HTR-8/SVneo (cell line): ENCODE results near the gene PRR19.
"Not testable (repeated sequence)": the region's sequence is repeated elsewhere in the genome, so short reads cannot be mapped to it uniquely, and the experiment has no call there.

ENCODE experiments used
- DNase-seq: peaks from one replicate; pipeline ENCODE4 v3.0.0; 2011; ENCODE audit warnings: low spot score, mixed read lengths; ENCODE audit not compliant: insufficient read length
- FAIRE-seq: peaks from 2 replicates; lab custom pipeline; 2011; peaks lifted over from hg19 to GRCh38; lab: Jason Lieb, UNC

The PRR19 gene, protein sequence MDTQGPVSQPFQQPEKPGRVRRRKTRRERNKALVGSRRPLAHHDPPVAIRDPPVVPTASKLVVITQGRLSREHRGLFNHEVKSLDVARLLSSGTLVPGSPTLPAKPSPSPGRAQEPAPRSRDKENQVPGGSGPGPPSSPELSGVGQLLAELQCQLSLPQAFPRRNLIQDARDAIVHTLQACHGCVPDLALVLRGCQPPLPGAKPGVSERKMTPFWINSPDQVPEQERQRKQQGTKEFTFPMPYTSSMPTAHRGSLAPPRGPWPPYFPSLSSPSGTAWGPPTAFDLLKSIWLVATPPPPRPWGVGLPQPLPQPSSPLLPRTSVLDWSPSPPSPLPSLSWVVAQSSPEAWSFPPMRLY

DNA sequence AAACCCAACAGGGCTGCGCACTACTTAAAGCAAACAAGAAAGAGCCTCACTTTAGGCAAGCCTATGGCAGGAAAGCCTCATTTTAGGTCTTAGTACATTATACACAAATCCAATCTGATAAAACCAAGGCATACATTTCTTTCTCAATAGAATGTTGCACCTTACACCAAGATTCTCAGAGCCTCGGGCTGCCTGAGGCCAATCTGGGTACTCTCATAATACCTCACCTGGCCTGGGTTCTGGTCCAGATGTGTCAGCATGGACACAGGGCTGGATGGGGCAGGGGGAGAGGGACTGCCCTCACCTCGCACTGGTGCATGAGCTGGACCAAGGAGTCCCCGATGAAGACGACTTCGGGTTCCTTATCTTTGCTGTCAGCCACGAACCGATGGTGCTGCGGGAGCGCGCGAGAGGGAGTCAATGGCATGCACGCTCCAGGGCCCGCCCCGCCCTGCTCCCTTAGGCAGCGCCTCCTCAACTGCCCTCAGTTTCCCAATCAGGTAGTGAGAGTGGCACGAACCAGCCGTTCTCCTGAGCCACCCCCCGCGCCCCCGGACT, at the start of gene PRR19:
TSS of gene PRR19 (plus strand) at position 487 of the 558 bp plus-strand sequence. CDS start 7,453 bp downstream, outside the sequence.
- FAIRE-seq: no peak
- no peak for DNase-seq

DNA sequence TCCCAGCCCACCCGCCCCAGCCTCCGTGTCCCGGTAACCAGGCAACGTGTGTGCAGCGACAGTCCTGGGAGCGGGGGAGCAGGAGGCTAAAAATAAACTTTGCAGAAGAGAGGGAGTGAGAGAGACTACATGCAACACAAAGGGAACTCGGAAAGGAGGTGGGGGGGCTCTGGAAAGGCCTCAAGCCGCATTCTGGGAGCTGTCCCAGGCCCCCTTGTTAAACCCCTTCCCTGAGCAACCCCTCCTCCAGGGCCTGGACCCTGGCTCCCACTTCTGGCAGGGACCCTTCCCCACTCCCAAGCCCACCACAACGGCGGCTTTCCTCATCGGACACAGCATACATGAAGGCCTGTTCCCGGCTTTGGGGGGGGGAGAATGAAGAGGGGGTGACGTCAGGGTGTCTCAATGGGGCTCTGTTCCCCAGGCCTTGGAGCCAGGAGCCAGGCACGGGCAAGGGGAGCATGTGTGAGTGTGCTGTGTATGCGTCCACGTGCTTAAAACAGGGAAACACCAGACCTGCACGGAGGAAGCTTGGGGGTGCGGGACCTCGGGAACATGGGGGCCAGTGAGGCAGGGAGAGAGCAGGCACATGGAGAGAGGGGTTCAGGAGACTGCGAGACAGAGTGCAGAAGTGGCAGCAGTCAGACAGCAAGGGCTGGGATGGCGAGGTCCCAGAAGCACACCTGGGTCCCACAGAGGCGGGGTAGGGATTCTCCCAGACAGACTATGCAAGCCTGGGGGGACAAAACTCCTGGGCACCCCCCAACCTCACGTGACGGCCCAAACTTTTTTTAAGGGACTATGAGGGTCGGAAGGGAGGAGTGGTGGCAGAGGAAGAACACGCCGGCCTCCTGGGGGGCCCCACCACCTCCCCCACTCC, 49.3 kb upstream of the PRR19 start:
- FAIRE-seq (no peak), DNase-seq (no peak)

DNA sequence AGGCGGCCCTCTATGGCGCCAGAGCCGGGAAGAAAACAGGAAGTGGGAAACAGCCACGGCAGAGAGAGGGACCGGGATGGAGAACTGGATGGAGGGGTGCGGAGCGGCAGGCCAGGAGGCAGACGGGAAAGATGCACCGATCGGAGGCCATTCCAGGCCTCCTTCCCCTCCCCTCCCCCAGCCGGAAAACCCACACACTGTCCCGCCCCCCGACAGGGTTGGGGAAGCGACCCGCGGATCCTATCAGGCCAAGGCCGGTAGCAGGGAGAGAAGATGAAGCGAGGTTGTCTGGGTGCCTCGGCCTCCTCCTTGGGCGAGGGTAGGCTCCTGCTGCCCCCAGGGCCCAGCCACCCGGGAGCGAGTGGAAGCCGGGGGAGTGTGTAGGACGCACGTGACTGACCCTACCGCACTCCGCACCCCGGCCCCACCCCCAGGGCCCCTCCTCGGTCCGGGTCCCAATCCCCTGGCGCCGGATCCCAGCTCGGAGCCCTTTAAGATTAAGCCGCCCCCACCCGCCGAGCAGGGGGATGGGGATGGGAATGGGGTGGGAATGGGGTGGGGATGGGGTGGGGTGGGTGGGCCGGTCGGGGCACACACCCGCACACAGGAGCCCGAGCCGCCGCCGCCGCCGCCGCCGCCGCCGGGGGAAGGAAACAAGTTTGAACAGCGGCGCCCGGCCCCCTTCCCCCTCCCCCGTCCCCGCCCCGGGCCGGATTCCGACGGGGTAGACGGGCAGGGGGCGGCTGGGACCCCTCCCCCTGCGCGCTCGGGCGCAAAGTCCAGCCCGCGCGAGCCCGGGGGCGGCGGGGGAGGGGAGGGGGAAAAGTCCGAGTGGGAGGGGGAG, 48.5 kb upstream of the PRR19 start:
- FAIRE-seq (peak; percentile 60), DNase-seq (peak; percentile 53)

DNA sequence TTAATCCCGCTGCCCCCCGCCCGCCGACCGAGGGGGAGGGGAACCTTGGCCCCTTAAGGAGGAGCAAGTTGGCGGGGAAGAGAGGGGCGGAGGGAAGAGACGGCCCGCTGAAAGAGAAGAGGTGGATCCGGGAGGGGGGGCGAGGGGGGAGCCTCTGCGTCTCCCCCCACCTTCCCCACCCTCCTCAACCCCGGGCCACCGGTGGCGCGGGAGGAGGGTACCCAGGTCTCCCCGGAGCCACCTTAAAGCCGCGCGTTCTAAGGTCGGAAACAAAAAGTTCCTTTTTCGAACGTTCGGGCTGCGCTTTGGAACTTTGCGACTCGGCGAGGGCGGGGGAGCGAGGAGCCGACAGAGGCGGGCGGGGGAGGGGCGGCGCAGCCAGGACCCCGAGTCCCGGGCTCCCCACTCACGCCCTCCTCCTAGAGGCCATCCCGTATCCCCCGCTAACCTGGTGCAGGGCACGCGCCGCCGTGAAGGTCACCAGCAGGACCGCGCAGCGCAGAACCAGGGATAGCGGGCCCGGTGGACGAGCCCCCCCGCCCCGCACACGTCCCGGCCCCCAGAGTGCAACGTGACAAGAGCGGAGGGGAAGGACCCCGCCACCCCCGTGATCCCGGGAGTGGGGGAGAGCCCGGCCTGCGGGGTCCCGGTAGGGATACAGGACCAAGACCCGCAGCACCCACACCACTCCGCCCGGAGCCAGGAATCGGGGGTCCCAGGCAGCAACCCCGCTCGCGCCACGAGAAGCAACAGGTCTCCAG, 47.7 kb upstream of the PRR19 start:
- no peak for DNase-seq
- peak; percentile 72 for FAIRE-seq

DNA sequence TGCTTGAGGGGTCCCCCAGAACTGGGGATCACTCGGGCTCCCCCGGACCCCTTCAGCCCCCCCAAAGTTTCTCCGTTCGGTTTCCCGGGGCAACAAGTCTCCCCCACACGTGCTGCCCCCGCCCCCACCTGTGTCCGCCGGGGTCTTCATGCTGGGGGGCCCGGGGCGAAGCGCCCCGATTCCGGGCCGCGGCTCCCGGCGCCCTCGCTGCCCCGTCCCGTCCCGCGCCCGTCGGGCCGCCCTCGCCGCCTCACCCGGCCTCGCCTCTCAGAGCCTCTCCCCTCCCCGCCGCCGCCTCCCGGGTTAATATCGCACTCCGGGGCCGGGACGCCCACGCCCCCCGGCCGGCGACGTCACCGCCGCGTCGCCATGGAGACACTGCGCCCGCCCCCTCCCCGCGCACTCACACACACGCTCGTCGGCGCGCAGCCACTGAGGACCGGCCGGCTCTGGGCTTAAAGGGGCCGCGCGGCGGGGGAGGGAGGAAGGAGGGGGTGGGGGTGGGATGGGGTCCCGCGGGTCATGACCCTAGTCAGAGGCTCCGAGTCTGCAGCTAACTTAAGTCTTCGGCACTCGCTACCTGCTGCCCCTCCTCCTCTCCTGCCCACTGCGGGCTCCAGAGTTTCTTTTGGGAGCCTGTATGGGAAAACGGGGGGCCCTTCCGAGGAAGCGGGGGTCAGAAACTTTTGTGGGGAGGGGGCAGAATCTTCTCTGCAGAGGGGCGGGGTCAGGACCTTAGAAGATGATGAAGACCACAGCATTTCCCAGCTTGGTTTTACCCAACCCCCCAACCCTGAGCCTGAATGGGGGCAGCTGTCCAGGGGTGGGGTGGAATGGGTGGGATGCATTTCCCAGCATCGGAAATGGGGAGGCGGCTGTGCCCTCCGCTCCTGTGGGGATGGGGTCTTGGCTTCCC, 46.8 kb upstream of the PRR19 start, which contains the start of gene ERF:
TSS of gene ERF (minus strand) at position 279 of the 916 bp plus-strand sequence. CDS start at position 150, 129 bp downstream.
- DNase-seq (peak; percentile 83), FAIRE-seq (peak; percentile 97)

DNA sequence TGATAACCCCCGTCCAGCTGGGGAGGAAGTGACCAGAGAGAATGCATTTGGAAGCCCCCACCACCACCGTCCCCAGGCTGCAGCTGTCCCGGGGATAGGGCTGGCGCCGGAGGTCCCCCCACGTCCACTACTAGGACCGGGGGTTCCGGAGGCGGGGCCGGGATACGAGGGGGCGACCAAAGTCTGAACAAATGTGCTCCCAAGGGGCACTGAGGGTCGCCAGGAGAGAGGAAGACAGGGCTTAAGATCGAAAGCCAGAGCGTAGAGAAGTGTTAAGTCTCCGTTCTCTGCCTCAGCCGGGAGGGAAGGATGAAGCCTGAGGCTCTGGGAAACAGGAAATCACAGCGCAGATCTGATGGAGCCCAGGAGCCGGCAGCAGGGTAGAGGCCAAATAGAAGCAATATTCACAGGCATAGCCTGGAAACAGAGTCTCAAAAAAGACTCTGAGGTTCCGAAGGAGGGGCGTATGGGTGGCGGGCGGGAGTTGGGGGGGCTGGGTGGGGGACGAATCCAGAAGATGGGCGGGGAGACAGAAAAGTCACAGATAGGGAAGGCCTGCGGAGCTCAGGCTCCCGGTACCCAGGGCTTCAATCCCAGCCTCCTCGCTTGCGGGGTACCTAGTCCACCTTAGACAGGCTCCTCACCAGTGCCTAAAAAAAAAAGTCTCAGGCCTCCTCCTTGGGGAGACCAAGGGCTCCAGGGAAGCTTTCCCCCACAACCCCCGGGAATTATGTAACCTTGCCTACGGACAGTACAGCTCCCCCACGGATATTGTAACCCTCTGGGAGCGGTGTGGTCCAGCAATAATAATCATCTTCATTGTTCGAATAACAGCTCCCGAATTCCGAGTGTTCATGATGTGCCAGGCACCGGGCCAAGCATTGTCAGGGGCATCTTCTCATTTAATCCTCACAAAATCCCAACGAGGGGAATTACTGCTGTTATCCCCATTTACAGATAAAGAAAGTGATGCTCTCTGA, 45.9 kb upstream of the PRR19 start:
- FAIRE-seq: no peak
- DNase-seq: no peak

DNA sequence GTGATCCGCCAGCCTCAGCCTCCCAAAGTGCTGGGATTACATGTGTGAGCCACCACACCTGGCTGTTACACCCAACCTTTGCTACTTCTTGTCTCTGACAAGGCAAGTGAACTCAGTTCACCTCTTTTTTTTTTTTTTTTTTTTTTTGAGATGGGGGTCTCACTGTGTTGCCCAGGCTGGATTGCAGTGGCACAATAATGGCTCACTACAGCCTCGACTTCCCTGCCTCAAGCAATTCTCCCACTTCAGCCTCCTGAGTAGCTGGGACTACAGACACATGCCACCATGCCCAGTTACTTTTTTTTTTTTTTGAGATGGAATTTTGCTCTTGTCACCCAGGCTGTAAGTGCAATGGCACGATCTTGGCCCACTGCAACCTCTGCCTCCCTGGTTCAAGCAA, 44.1 kb upstream of the PRR19 start:
- not testable (repeated sequence) for DNase-seq, FAIRE-seq

DNA sequence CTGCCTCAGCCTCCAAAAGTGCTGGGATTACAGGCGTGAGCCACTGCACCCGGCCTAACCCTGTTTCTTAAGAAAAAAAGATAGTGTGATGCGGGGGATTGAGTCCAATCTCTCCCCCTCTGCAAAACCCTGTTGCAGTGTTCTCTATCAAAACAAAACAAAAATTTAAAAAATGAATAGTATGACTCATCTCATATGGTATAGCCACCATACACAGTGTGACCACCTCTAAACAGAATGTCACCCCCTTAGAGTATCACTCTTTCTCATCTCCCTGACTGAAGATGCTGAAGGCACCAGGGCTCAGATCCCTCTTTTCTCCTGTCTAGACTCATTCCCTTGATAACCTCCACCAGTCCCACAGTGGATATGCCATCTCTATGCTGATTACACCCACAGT, 40.2 kb upstream of the PRR19 start:
- FAIRE-seq (no peak), DNase-seq (no peak)

DNA sequence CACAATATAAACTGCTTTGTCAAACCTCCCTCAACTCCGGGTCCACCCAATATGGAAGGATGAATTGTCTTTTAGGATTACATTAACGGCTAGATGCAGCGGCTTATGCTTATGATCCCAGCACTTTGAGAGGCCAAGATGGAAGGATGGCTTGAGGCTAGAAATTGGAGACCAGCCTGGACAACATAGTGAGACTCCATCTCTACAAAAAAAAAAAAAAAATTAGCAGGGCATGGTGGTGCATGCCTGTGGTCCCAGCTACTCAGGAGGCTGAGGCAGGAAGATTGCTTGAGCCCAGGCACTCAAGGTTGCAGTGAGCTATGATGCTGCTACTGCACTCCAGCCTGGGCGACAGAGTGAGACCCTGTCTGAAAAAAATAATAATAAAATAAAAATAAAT, 35.8 kb upstream of the PRR19 start:
- FAIRE-seq, DNase-seq: not testable (repeated sequence)

DNA sequence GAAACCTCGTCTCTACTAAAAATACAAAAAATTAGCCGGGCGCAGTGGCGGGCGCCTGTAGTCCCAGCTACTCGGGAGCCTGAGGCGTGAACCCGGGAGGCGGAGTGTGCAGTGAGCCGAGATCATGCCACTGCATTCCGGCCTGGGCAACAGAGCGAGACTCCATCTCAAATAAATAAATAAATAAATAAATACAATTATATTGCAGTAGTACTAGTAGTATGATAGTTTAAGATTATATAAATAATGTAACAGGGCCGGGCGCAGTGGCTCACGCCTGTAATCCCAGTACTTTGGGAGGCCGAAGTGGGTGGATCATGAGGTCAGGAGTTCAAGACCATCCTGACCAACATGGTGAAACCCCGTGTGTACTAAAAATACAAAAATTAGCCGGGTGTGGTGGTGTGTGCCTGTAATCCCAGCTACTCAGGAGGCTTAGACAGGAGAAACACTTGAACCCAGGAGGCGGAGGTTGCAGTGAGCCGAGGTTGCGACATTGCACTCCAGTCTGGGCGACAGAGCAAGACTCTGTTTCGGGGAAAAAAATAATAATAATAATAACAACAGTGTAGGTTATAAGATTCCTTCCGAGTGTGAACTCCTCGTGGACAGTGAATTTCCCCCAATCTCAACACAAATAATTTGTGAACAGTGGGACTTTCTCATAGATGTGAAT, 34.9 kb upstream of the PRR19 start:
- not testable (repeated sequence) for DNase-seq, FAIRE-seq

DNA sequence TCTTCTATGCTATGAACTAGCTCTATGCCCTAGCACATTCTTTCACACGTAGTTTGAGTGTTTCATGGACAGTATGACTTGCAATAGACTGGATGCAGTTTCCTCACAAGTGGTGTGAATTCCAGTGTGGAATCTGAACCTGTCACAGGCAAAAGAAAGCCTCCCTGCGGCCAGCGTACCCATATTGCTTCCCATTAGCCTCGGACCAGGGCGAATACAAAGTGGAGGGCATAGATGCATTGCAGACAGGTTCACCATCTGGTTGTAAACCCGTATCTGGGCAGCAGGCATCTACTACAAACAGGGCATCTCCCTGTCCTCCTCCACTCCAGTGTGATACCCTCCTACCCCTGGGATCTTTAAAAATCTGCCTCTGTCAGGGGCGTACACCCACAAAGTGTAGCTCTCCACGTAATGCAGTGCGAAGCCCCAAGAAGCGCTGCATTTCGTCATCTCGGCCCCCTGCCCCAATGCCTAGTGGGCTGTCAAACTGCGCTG, 34.2 kb upstream of the PRR19 start:
- FAIRE-seq: no peak

DNA sequence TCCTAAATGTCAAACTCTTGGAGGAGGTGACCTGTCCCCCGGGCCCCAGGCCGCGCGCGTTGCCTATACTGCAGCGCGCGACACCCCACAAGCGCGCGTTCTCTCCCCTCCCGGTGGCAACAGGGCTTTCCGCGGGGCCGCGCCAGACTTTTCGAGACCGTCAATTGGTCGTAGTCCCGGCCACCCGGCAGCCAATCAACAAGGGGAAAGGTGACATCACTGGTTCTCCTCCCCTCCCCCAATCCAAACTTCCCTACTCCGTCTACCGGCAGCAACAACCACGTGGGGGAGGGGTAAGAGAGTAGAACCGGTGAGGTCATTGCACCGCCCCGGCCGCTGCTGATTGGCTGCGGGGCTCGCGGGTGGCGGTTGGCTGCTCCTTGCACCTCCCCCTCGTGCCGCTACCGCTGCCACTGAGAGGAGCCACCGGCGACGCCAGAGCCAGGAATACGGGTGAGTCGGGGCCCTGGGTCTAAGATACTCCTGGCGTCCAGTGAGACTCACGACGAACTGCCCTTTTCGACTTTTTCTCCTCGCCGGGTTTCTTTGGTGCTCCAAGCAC, 33.7 kb upstream of the PRR19 start:
- peak; percentile 95 for DNase-seq
- FAIRE-seq: no peak

More for the DNA sequence above, 34.2 kb upstream of the PRR19 start:
- no peak for DNase-seq

DNA sequence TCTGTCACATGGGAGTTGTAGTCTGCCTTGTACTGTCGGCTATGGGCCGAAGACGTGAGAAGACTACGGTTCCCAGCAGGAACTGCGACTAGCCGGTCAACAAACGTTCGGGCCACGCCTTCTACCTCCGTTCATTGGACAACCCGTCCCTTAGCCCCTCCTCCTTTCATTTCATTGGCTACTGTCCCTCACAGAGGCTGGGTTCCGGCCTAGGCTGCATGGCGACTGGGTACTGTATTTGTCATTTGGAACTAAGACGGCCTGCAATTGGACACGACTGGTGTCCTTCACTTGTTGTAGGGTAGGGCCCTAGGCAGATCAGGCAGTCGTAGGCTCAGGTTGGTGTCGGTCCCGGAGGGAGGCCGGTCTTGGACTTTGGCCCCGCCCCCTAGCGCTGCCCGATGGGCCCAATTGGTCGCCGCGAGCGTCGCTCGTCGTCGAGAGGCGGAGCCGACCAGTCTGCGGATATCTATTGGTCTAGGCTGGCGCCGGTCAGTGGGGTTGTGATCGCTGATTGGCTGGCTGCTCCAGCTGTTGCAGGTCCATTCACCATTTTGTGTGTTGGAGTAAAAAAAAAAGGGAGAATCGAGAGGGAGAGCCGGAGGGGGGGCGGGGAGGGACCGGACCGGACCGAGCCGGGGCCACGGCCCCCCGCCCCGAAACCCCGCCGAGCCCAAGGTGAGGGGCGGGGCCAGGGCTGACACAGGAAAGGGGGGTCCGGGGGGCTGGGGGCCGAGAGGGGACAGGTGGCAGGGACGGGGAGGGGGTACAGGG, 33.0 kb upstream of the PRR19 start, which contains the start of gene CIC:
TSS of gene CIC (plus strand) at position 549 of the 774 bp plus-strand sequence. CDS start 2,532 bp downstream, outside the sequence.
- FAIRE-seq: peak; percentile 98
- DNase-seq: peak; percentile 98

DNA sequence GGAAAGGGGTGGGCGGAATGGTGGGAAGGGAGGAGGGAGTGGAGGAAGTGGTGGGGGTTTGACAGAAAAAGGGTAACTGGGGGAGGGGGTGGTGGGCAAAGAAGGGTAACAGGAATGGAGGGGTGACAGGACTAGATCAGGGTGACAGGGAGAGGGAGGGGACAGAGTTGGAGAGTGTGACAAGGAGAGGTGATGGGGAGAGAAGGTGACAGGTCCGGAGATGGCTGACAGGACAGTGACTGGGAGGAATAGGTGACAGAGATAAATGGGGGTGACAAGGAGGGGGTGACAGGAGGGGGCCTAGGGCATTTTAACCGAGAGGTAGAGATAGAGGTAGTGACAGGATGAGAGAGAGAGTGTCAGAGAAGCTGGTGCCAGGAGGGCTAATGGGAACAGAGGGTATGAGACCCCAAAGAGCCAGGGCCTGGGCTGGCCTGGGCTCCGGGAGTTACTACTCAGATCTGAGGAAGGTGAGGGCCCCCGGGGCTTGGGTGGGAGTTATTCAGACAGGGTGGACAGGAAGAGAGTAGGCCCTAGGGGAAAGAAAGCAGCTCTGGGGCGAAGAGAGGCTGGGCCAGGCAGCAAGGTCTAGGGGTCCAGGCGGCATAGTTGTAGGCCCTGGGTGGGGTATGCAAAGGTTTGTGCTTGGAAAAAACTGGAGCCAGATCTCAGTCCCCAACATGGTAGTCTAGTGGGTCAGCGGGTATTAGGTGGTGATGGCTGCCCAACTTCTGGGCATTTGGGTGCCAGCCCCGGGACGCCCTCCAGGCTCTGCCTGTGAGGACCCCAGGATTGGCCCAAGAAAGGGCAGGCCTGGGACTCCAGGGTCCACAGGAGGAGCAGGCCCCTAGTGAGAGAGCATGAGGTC, 32.2 kb upstream of the PRR19 start:
- FAIRE-seq: no peak
- DNase-seq: no peak
